GM12878 (cell line): ENCODE data around the gene DRD2. TPM values are rescaled to one million over a fixed set of nuclear protein-coding genes. Genes with fewer than 3 reads are reported as not detected.

Experiments
- ATAC-seq: fragments of 200-7000 bp; cut with Tn5 transposase; 3 replicates; pipeline ENCODE4 v1.9.1; 2020; ENCODE audit warnings: mild to moderate bottlenecking, moderate library complexity
- BruUV-seq: library from RNA; stranded (reverse); fragments of 400-500 nt; replicated peaks from 2 replicates; lab custom pipeline; 2021; lab: Mats Ljungman, UMichigan
- CTCF ChIA-PET: fragments of 300-600 bp; sonication (Branson Sonifier 250); formaldehyde crosslinking; extraction: SDS; loops from one replicate; lab custom pipeline; 2021; ENCODE audit warnings: inconsistent platforms; lab: Yijun Ruan, JAX
- POLR2A ChIA-PET: fragments of 350-600 bp; formaldehyde crosslinking; extraction: SDS; loops from one replicate; lab custom pipeline; 2021; ENCODE audit warnings: inconsistent platforms; lab: Charles Lee
- RAD21 ChIA-PET: fragments of 300-600 bp; sonication (Branson Sonifier 250); formaldehyde crosslinking; loops from one replicate; lab custom pipeline; 2023; ENCODE audit warnings: antibody characterized with exemption; ENCODE audit not compliant: unreplicated experiment; lab: Charles Lee
- SMC1A ChIA-PET: fragments of 300-600 bp; sonication (Branson Sonifier 250); formaldehyde crosslinking; loops from one replicate; lab custom pipeline; 2023; ENCODE audit not compliant: unreplicated experiment, uncharacterized antibody; lab: Charles Lee
- DNase-seq: peaks from one replicate; pipeline ENCODE4 v3.0.0-alpha.2; 2011; ENCODE audit warnings: low read depth, low spot score
- FAIRE-seq: peaks from 3 replicates; lab custom pipeline; 2011; peaks lifted over from hg19 to GRCh38; lab: Jason Lieb, UNC
- H2AFZ ChIP-seq: 2 replicates; pipeline ENCODE4 v1.6.0; 2011; ENCODE audit warnings: low read depth, low read length, control low read depth; ENCODE audit not compliant: control insufficient read depth
- H3K27ac ChIP-seq: 2 replicates; pipeline ENCODE4 v1.5.1; 2011; ENCODE audit warnings: control low read depth; ENCODE audit not compliant: control insufficient read depth, insufficient read depth
- H3K27me3 ChIP-seq, 2 experiments: replicated peaks in 1 of 2; 2 replicates each; pipeline versions ENCODE4 v1.6.0 to v1.6.1; 2011; ENCODE audit warnings: low read length in 1 of 2; ENCODE audit not compliant: control insufficient read depth in 2 of 2, insufficient read depth in 2 of 2
- H3K36me3 ChIP-seq, 2 experiments: 2 replicates each; pipeline ENCODE4 v1.5.1; 2011; ENCODE audit warnings: low read length in 1 of 2; ENCODE audit not compliant: control insufficient read depth in 2 of 2, insufficient read depth in 2 of 2
- H3K4me1 ChIP-seq: 2 replicates; pipeline ENCODE4 v1.6.1; 2011; ENCODE audit warnings: mild to moderate bottlenecking, low read length, moderate library complexity, mixed read lengths; ENCODE audit not compliant: control insufficient read depth, insufficient read depth
- H3K4me2 ChIP-seq: 2 replicates; pipeline ENCODE4 v1.6.0; 2011; ENCODE audit warnings: control low read depth; ENCODE audit not compliant: control insufficient read depth, insufficient read depth
- H3K4me3 ChIP-seq: fragments of 200-600 bp; sonication (generic); 2 replicates; pipeline ENCODE4 v1.5.1; 2016
- H3K79me2 ChIP-seq: 2 replicates; pipeline ENCODE4 v1.6.0; 2011; ENCODE audit warnings: low read length; ENCODE audit not compliant: control insufficient read depth, insufficient read depth
- H3K9ac ChIP-seq: 2 replicates; pipeline ENCODE4 v1.8.0; 2011; ENCODE audit warnings: low read length, control low read depth, mixed read lengths; ENCODE audit not compliant: control insufficient read depth, insufficient read depth
- H3K9me3 ChIP-seq: replicated peaks from 3 replicates; pipeline ENCODE4 v1.5.1; 2011; ENCODE audit warnings: mild to moderate bottlenecking, low read length; ENCODE audit not compliant: control insufficient read depth, insufficient read depth
- H4K20me1 ChIP-seq: 2 replicates; pipeline ENCODE4 v1.6.0; 2011; ENCODE audit not compliant: control insufficient read depth, insufficient read depth
- MEF2B ChIP-seq: fragments of 450-650 bp; IDR thresholded peaks from 2 replicates; pipeline ENCODE4 v1.6.1; 2018; ENCODE audit warnings: mild to moderate bottlenecking, moderate library complexity; ENCODE audit not compliant: partially characterized antibody, poor library complexity, severe bottlenecking
- MYB ChIP-seq: fragments of 150-350 bp; IDR thresholded peaks from 2 replicates; pipeline ENCODE4 v1.6.1; 2014; ENCODE audit warnings: mild to moderate bottlenecking, low read depth, low read length, borderline replicate concordance
- NR2C1 ChIP-seq: fragments of 450-650 bp; IDR thresholded peaks from 2 replicates; pipeline ENCODE4 v1.6.1; 2017; ENCODE audit warnings: antibody characterized with exemption, mild to moderate bottlenecking, moderate library complexity
- SP1 ChIP-seq: IDR thresholded peaks from one replicate; pipeline ENCODE4 v1.6.1; 2011; ENCODE audit warnings: low read depth, low read length
- ZNF384 ChIP-seq: IDR thresholded peaks from 2 replicates; pipeline ENCODE4 v1.6.1; 2012; ENCODE audit warnings: low read depth, mild to moderate bottlenecking, low read length, improper control_type of control experiment, borderline replicate concordance
- WGBS: methylation state at CpG from one replicate; pipeline ENCODE4 v1.1.6; 2016; ENCODE audit warnings: low lambda C conversion rate; ENCODE audit not compliant: insufficient replicate concordance, insufficient coverage; ENCODE audit errors: missing lambda C conversion rate; 5-methylcytosine and 5-hydroxymethylcytosine counted together
- in situ Hi-C: fragments of 300-500 bp; cut with MboI; formaldehyde crosslinking; loops from 9 replicates; pipeline ENCODE4 v1.14.3; 2018; ENCODE audit warnings: mixed read lengths
- intact Hi-C: fragments of 100-400 bp; cut with micrococcal nuclease; formaldehyde crosslinking; loops from one replicate; pipeline ENCODE4 v1.14.2; 2022; ENCODE audit not compliant: unreplicated experiment
- polyA plus RNA-seq, 11 experiments: library from polyadenylated mRNA; depleted of rRNA in 4 of 11; unstranded in 6 of 11; stranded (reverse) in 5 of 11; fragments of >200 nt; fragmentation: Nextera tagmentation in 4 of 11; fragmentation: Illumina TruSeq in 1 of 11; extraction: Ambion mirVana in 4 of 11; extraction: Trizol in 1 of 11; gene quantifications; 1 replicate in 1 of 11; 2 replicates in 10 of 11; pipeline versions ENCODE4 v1.2.1 to v1.2.3, GENCODE V29; 2011 to 2016; ENCODE audit warnings: inconsistent platforms in 2 of 11, missing spikeins in 2 of 11, low read depth in 1 of 11
- total RNA-seq, 4 experiments: library from RNA; depleted of rRNA in 3 of 4; stranded (reverse); fragments of >200 nt in 3 of 4; fragmentation: Illumina TruSeq in 1 of 4; extraction: Trizol in 1 of 4; gene quantifications; 2 replicates each; pipeline versions ENCODE4 v1.2.1 to v1.2.3, GENCODE V29; 2013 to 2021
- TF ChIP-seq, protein P1 (sequence below): IDR thresholded peaks from 2 replicates; pipeline ENCODE4 v1.6.1; 2012; ENCODE audit warnings: mild to moderate bottlenecking, low read depth, low read length
- TF ChIP-seq, protein P2 (sequence below): IDR thresholded peaks from 2 replicates; pipeline ENCODE4 v1.6.1; 2012; ENCODE audit warnings: low read depth, low read length, improper control_type of control experiment
- TF ChIP-seq, protein P3 (sequence below): IDR thresholded peaks from 2 replicates; pipeline ENCODE4 v1.6.1; 2012; ENCODE audit warnings: low read depth, low read length, improper control_type of control experiment
- TF ChIP-seq, protein P4 (sequence below): fragments of 150-350 bp; IDR thresholded peaks from 2 replicates; pipeline ENCODE4 v1.6.1; 2016; ENCODE audit warnings: low read depth, low read length

Gene DRD2
- total and polyA plus RNA-seq, 10 of the 15 experiments (the other 5 are each of a cell fraction or from before 2014, with no cell fraction given), result not detected

DNA sequence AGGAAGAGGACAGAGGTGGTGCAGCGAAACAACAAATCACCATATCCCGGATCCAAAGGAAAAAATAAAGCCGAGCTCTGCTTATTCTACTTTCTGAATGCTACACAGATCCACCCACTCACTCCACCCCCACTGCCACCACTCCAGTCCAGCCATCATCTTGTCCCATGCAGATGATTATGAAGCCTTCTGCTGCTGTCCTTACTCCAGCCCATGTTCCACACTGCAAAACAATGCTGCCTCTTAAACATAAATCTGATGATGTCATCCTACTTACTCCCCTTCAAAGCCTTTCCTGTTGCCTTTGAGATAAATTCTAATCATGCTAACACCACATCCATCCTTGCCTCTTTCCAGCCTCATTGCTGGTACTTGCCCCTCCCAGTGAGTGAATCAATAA is 6.5 kb upstream of the DRD2 start:
- Histone ChIP-seq H3K4me1 (no peaks in the 10 kb centered on the region), H3K27me3 (peaks cover 0 to 2% of the 10 kb centered on the region in 2 experiments; a peak in 3 of 4 replicates), H3K4me3 (no peak overlapping the region), H3K27ac (no peak overlapping the region), H3K79me2 (no peaks in the 10 kb centered on the region), H3K9ac (no peak overlapping the region), H2AFZ (no peak overlapping the region), H4K20me1 (no peaks in the 10 kb centered on the region), H3K4me2 (no peak overlapping the region), H3K36me3 (no peaks in the 10 kb centered on the region), H3K9me3 (no peaks in the 10 kb centered on the region)
- no TSS peak for BruUV-seq
- FAIRE-seq (no peak), DNase-seq (no peak), ATAC-seq (no peak)
- ChIA-PET SMC1A (no interaction called here), RAD21 (no interaction called here), CTCF (no interaction called here), POLR2A (no interaction called here)
- intact Hi-C loops, result no loop called here
- 30% methylated on average over 3 of the region's 3 CpGs for WGBS
- in situ Hi-C loops, result no loop called here
- TF ChIP-seq, protein P1, sequence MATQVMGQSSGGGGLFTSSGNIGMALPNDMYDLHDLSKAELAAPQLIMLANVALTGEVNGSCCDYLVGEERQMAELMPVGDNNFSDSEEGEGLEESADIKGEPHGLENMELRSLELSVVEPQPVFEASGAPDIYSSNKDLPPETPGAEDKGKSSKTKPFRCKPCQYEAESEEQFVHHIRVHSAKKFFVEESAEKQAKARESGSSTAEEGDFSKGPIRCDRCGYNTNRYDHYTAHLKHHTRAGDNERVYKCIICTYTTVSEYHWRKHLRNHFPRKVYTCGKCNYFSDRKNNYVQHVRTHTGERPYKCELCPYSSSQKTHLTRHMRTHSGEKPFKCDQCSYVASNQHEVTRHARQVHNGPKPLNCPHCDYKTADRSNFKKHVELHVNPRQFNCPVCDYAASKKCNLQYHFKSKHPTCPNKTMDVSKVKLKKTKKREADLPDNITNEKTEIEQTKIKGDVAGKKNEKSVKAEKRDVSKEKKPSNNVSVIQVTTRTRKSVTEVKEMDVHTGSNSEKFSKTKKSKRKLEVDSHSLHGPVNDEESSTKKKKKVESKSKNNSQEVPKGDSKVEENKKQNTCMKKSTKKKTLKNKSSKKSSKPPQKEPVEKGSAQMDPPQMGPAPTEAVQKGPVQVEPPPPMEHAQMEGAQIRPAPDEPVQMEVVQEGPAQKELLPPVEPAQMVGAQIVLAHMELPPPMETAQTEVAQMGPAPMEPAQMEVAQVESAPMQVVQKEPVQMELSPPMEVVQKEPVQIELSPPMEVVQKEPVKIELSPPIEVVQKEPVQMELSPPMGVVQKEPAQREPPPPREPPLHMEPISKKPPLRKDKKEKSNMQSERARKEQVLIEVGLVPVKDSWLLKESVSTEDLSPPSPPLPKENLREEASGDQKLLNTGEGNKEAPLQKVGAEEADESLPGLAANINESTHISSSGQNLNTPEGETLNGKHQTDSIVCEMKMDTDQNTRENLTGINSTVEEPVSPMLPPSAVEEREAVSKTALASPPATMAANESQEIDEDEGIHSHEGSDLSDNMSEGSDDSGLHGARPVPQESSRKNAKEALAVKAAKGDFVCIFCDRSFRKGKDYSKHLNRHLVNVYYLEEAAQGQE, result no peak
- TF ChIP-seq MYB (no peak), MEF2B (no peak), ZNF384 (no peak), SP1 (no peak), NR2C1 (no peak)
- TF ChIP-seq, protein P2, sequence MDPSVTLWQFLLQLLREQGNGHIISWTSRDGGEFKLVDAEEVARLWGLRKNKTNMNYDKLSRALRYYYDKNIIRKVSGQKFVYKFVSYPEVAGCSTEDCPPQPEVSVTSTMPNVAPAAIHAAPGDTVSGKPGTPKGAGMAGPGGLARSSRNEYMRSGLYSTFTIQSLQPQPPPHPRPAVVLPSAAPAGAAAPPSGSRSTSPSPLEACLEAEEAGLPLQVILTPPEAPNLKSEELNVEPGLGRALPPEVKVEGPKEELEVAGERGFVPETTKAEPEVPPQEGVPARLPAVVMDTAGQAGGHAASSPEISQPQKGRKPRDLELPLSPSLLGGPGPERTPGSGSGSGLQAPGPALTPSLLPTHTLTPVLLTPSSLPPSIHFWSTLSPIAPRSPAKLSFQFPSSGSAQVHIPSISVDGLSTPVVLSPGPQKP, result no peak
- TF ChIP-seq, protein P3, sequence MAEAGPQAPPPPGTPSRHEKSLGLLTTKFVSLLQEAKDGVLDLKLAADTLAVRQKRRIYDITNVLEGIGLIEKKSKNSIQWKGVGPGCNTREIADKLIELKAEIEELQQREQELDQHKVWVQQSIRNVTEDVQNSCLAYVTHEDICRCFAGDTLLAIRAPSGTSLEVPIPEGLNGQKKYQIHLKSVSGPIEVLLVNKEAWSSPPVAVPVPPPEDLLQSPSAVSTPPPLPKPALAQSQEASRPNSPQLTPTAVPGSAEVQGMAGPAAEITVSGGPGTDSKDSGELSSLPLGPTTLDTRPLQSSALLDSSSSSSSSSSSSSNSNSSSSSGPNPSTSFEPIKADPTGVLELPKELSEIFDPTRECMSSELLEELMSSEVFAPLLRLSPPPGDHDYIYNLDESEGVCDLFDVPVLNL, result no peak
- TF ChIP-seq, protein P4, sequence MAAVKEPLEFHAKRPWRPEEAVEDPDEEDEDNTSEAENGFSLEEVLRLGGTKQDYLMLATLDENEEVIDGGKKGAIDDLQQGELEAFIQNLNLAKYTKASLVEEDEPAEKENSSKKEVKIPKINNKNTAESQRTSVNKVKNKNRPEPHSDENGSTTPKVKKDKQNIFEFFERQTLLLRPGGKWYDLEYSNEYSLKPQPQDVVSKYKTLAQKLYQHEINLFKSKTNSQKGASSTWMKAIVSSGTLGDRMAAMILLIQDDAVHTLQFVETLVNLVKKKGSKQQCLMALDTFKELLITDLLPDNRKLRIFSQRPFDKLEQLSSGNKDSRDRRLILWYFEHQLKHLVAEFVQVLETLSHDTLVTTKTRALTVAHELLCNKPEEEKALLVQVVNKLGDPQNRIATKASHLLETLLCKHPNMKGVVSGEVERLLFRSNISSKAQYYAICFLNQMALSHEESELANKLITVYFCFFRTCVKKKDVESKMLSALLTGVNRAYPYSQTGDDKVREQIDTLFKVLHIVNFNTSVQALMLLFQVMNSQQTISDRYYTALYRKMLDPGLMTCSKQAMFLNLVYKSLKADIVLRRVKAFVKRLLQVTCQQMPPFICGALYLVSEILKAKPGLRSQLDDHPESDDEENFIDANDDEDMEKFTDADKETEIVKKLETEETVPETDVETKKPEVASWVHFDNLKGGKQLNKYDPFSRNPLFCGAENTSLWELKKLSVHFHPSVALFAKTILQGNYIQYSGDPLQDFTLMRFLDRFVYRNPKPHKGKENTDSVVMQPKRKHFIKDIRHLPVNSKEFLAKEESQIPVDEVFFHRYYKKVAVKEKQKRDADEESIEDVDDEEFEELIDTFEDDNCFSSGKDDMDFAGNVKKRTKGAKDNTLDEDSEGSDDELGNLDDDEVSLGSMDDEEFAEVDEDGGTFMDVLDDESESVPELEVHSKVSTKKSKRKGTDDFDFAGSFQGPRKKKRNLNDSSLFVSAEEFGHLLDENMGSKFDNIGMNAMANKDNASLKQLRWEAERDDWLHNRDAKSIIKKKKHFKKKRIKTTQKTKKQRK, result no peak
